Body of pancreas (tissue), 4 donors: ENCODE measurements around the gene FAM177B.

Experiments
- CTCF ChIP-seq, 7 experiments: fragments of 450-650 bp in 4 of 7; fragments of 200-600 bp in 3 of 7; sonication (generic) in 3 of 7; IDR thresholded peaks; one replicate each; pipeline ENCODE4 v1.5.1; 2016 to 2019; ENCODE audit warnings: antibody characterized with exemption in 7 of 7
- POLR2A ChIP-seq, 3 donors: fragments of 450-650 bp; IDR thresholded peaks; one replicate each; pipeline ENCODE4 v1.6.1; 2016; ENCODE audit warnings: antibody characterized with exemption in 3 of 3, mild to moderate bottlenecking in 2 of 3

- no peak for TF ChIP-seq CTCF (IDR thresholded peaks at IDR 0.05)
- no peak for TF ChIP-seq POLR2A (IDR thresholded peaks at IDR 0.05)
These were observed 47.4 kb downstream of the FAM177B start for GRCh38 chr1:222784371-222784770.
